GM10266 (cell line): ENCODE data around the gene AP4S1.
"Not testable (repeated sequence)": the region's sequence is repeated elsewhere in the genome, so short reads cannot be mapped to it uniquely, and the experiment has no call there.

Source experiments
- DNase-seq: peaks from one replicate; pipeline ENCODE4 v3.0.0; 2012; ENCODE audit errors: extremely low spot score
- CTCF ChIP-seq: IDR thresholded peaks from 2 replicates; pipeline ENCODE4 v1.5.1; 2012; ENCODE audit warnings: mild to moderate bottlenecking, low read depth; ENCODE audit not compliant: control insufficient read depth, insufficient read depth; ENCODE audit errors: missing control alignments

Gene AP4S1

GRCh38 chr14:30996892-30997659, 28.4 kb upstream of the AP4S1 start:
- TF ChIP-seq CTCF: no peak
- DNase-seq: no peak

- TF ChIP-seq CTCF: no peak
- no peak for DNase-seq
These were observed 27.2 kb upstream of the AP4S1 start for GRCh38 chr14:30998100-30998706.

GRCh38 chr14:30999038-30999773, 26.2 kb upstream of the AP4S1 start:
- DNase-seq: no peak
- TF ChIP-seq CTCF: no peak

GRCh38 chr14:31000629-31001338, 24.7 kb upstream of the AP4S1 start:
- TF ChIP-seq CTCF: no peak
- no peak for DNase-seq

- DNase-seq: no peak
- TF ChIP-seq CTCF: no peak
These were observed 24.1 kb upstream of the AP4S1 start for GRCh38 chr14:31001339-31001658.

- TF ChIP-seq CTCF: no peak
- DNase-seq: no peak
These were observed 22.2 kb upstream of the AP4S1 start for GRCh38 chr14:31003284-31003683.

- DNase-seq: not testable (repeated sequence)
These were observed 21.4 kb upstream of the AP4S1 start for GRCh38 chr14:31004007-31004406.
